LNCaP clone FGC (cell line): Measurements from ENCODE around the gene SPSB1.
A peak's percentile ranks its signal among the peaks of the same experiment; 100 is the strongest.
"Not testable (repeated sequence)": the region's sequence is repeated elsewhere in the genome, so short reads cannot be mapped to it uniquely, and the experiment has no call there.

ENCODE experiments used
- DNase-seq: peaks from one replicate; pipeline ENCODE4 v3.0.0-alpha.2; 2011; ENCODE audit warnings: low read depth
- H3K4me3 ChIP-seq: 2 replicates; pipeline ENCODE4 v1.5.1; 2011; ENCODE audit warnings: mild to moderate bottlenecking, low read depth, low read length, control low read depth
- TF ChIP-seq, protein P1 (sequence below): IDR thresholded peaks from 2 replicates; pipeline ENCODE4 v1.5.1; 2012; ENCODE audit warnings: mild to moderate bottlenecking; ENCODE audit not compliant: control insufficient read depth, insufficient read depth; ENCODE audit errors: extremely low read depth

The SPSB1 gene

DNA sequence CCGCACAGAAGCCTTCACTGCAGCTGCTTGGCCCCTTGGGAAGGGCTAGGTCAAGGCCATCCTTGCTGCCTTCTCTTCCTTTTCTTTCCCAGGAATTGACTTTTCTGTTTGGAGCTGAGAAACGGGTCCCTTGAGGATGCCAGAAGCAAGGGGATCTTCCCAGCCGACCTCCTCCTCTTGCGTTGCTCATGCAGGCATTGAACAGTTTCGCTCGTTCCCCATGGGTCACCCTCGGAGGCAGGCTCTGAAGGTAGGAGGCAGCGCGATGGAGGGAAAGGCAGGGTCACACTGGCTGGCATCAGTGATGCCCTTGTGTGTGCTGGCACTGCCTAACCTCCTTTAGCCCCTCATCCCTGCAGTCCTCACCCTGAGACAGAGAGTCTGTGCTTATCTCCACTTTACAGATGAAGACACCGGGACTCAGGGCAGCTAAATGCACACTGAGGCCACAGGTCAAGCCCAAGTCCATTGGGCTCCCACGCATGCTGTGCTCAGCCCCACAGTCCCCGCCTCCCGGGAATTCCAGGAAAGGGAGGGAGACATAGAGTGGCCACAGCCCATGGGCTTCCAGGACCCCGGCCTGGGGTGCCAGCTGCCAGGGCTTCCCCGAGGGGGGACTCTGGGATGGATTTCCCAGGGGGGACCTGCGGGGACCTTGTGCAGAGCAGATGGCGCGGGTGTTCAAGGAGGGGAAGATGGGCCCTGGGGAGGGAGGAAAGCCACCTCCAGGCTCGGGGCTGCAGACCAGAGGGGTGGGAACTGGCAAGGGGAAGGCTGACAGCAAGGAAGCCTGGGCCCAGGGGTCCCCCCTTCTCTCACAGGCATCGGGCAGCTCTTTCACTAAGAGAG, 90.2 kb downstream of the SPSB1 start:
- DNase-seq = no peak
- TF ChIP-seq, protein P1, sequence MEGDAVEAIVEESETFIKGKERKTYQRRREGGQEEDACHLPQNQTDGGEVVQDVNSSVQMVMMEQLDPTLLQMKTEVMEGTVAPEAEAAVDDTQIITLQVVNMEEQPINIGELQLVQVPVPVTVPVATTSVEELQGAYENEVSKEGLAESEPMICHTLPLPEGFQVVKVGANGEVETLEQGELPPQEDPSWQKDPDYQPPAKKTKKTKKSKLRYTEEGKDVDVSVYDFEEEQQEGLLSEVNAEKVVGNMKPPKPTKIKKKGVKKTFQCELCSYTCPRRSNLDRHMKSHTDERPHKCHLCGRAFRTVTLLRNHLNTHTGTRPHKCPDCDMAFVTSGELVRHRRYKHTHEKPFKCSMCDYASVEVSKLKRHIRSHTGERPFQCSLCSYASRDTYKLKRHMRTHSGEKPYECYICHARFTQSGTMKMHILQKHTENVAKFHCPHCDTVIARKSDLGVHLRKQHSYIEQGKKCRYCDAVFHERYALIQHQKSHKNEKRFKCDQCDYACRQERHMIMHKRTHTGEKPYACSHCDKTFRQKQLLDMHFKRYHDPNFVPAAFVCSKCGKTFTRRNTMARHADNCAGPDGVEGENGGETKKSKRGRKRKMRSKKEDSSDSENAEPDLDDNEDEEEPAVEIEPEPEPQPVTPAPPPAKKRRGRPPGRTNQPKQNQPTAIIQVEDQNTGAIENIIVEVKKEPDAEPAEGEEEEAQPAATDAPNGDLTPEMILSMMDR = no peak
- no peak overlapping the region for H3K4me3 ChIP-seq

DNA sequence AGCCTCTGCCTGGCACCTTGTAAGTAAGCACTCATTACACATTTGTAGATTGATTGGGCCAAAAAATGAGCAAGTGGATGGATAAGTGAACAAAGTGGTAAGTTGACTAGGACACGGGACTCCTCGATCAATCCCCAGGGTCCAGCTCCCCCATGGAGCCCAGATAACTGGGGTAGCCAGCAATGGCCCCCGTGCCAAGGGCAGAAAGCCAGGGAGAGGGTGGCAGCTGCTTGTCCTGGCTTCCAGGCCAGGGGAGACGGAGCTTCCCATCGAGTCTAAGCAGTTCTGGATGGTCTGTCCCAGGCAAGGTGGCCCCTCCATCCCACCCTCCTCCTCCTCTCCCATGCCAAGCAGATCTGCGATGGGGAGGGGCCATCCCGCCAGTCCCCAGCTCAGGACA, 91.4 kb downstream of the SPSB1 start:
- H3K4me3 ChIP-seq = no peak overlapping the region
- DNase-seq = no peak
- TF ChIP-seq, protein P1 = no peak

DNA sequence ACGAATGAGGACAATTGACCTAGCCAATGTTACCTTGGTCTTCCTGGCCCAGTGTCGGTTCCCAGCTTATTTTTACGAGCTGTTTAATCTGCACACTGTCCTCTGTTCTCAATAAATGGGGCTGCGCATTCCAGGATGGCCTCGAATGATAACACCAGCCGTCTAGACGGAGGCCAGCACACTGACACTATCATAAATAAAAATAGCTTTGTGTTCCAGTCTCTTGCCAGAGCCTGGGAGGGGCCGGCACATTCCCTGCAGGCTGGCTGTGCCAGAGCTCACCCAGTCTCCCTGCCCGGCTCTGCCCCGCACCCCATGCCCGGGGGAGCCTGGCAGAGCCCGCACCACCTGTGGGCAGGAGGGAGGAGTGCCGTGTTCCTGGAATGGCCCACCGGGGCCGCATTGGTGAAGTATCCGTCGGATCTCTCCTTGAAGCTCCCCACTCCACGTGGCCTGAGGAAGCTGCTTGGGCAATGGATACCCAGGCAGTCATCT, 92.1 kb downstream of the SPSB1 start:
- peak; percentile 98 for DNase-seq
- no peak overlapping the region for H3K4me3 ChIP-seq
- TF ChIP-seq, protein P1 = no peak

GRCh38 chr1:9385392-9385791, 92.7 kb downstream of the SPSB1 start:
- not testable (repeated sequence) for DNase-seq, H3K4me3 ChIP-seq

- TF ChIP-seq, protein P1 = no peak
- H3K4me3 ChIP-seq = no peak overlapping the region
- DNase-seq = no peak
Measured at GRCh38 chr1:9385801-9386573, 93.3 kb downstream of the SPSB1 start.

- DNase-seq = no peak
- TF ChIP-seq, protein P1 = no peak
- H3K4me3 ChIP-seq = no peak overlapping the region
Measured at GRCh38 chr1:9388335-9389180, 95.9 kb downstream of the SPSB1 start.
